GM12878 (cell line): ENCODE results near the gene TNNT1. TPM values are rescaled to one million over a fixed set of nuclear protein-coding genes. Genes with fewer than 3 reads are reported as not detected.

ENCODE experiments used
- BCL3 ChIP-seq: IDR thresholded peaks from 2 replicates; pipeline ENCODE4 v1.6.1; 2011; ENCODE audit warnings: borderline replicate concordance, low read depth, mild to moderate bottlenecking, moderate library complexity, low read length; ENCODE audit not compliant: insufficient read depth, poor library complexity, severe bottlenecking
- HDGF ChIP-seq: fragments of 450-650 bp; IDR thresholded peaks from 2 replicates; pipeline ENCODE4 v1.6.1; 2016; ENCODE audit warnings: antibody characterized with exemption
- IKZF2 ChIP-seq, 2 experiments: fragments of 450-650 bp; IDR thresholded peaks; 2 replicates each; pipeline ENCODE4 v1.6.1; 2017; ENCODE audit warnings: mild to moderate bottlenecking in 2 of 2, moderate library complexity in 2 of 2
- MTA2 ChIP-seq: fragments of 450-650 bp; IDR thresholded peaks from 2 replicates; pipeline ENCODE4 v1.6.1; 2016; ENCODE audit warnings: low read depth, mild to moderate bottlenecking, moderate library complexity
- NBN ChIP-seq: fragments of 450-650 bp; IDR thresholded peaks from 2 replicates; pipeline ENCODE4 v1.6.1; 2016
- NR2C1 ChIP-seq: fragments of 450-650 bp; IDR thresholded peaks from 2 replicates; pipeline ENCODE4 v1.6.1; 2017; ENCODE audit warnings: antibody characterized with exemption, mild to moderate bottlenecking, moderate library complexity
- POLR2A ChIP-seq: IDR thresholded peaks from 2 replicates; pipeline ENCODE4 v1.6.1; 2011; ENCODE audit warnings: low read depth, mild to moderate bottlenecking, low read length
- RAD21 ChIP-seq: IDR thresholded peaks from 2 replicates; pipeline ENCODE4 v1.6.1; 2011; ENCODE audit warnings: mild to moderate bottlenecking, low read depth, low read length, moderate library complexity; ENCODE audit not compliant: insufficient read depth
- RFX5 ChIP-seq: IDR thresholded peaks from 2 replicates; pipeline ENCODE4 v1.6.1; 2011; ENCODE audit warnings: low read depth, low read length, improper control_type of control experiment
- WRNIP1 ChIP-seq: IDR thresholded peaks from 2 replicates; pipeline ENCODE4 v1.6.1; 2011; ENCODE audit warnings: low read depth, low read length, improper control_type of control experiment, borderline replicate concordance
- YBX1 ChIP-seq: fragments of 450-650 bp; IDR thresholded peaks from 2 replicates; pipeline ENCODE4 v1.6.1; 2016; ENCODE audit warnings: antibody characterized with exemption
- ZBTB40 ChIP-seq: fragments of 450-650 bp; IDR thresholded peaks from 2 replicates; pipeline ENCODE4 v1.6.1; 2016; ENCODE audit warnings: mild to moderate bottlenecking, moderate library complexity, borderline replicate concordance
- ZNF207 ChIP-seq: fragments of 450-650 bp; IDR thresholded peaks from 2 replicates; pipeline ENCODE4 v1.6.1; 2014; ENCODE audit warnings: antibody characterized with exemption, mild to moderate bottlenecking, borderline replicate concordance
- polyA plus RNA-seq, 11 experiments: library from polyadenylated mRNA; depleted of rRNA in 4 of 11; unstranded in 6 of 11; stranded (reverse) in 5 of 11; fragments of >200 nt; fragmentation: Nextera tagmentation in 4 of 11; fragmentation: Illumina TruSeq in 1 of 11; extraction: Ambion mirVana in 4 of 11; extraction: Trizol in 1 of 11; gene quantifications; 1 replicate in 1 of 11; 2 replicates in 10 of 11; pipeline versions ENCODE4 v1.2.1 to v1.2.3, GENCODE V29; 2011 to 2016; ENCODE audit warnings: inconsistent platforms in 2 of 11, missing spikeins in 2 of 11, low read depth in 1 of 11
- total RNA-seq, 4 experiments: library from RNA; depleted of rRNA in 3 of 4; stranded (reverse); fragments of >200 nt in 3 of 4; fragmentation: Illumina TruSeq in 1 of 4; extraction: Trizol in 1 of 4; gene quantifications; 2 replicates each; pipeline versions ENCODE4 v1.2.1 to v1.2.3, GENCODE V29; 2013 to 2021
- TF ChIP-seq, protein P1 (sequence below): fragments of 450-650 bp; IDR thresholded peaks from 2 replicates; pipeline ENCODE4 v1.6.1; 2017; ENCODE audit warnings: antibody characterized with exemption, mild to moderate bottlenecking, moderate library complexity
- TF ChIP-seq, protein P2 (sequence below): fragments of 450-650 bp; IDR thresholded peaks from 2 replicates; pipeline ENCODE4 v1.6.1; 2017; ENCODE audit warnings: mild to moderate bottlenecking
- TF ChIP-seq, protein P3 (sequence below): IDR thresholded peaks from 2 replicates; pipeline ENCODE4 v1.6.1; 2011; ENCODE audit warnings: borderline replicate concordance, low read depth, mild to moderate bottlenecking, moderate library complexity, mixed read lengths, low read length; ENCODE audit not compliant: insufficient read depth; ENCODE audit errors: extremely low read length

TNNT1 gene
- total and polyA plus RNA-seq, 10 of the 15 experiments (the other 5 are each of a cell fraction or from before 2014, with no cell fraction given), result 0.26 to 0.62 (median 0.37) TPM; not detected in 7

DNA sequence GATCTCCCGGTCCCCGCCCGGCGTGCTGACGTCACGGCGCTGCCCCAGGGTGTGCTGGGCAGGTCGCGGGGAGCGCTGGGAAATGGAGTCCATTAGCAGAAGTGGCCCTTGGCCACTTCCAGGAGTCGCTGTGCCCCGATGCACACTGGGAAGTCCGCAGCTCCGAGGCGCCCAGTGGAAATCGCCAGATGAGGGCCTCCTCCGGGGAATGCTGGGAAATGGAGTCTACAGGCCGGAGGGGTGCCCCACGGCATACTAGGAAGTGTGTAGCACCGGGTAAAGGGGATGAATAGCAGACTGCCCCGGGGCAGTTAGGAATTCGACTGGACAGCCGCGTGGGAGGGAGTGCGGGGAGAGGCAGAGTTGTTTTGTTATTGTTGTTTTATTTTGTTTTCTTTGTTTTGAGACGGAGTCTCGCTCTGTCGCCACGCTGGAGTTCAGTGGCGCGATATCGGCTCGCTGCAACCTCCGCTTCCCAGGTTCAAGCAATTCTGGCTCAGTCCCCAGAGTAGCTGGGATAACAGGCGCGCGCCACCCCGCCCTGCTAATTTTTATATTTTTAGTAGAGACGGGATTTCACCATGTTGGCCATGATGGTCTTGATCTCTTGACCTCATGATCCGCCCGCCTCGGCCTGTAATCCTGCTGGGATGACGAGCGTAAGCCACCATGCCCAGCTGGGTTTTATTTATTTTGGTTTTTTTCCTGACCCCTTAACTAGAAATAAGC, 31.2 kb downstream of the TNNT1 start (continued):
- TF ChIP-seq ZBTB40 (peak; percentile 75; the same call in 1 of the 2 replicates), MTA2 (no peak), ZNF207 (peak; percentile 59; the same call in 1 of the 2 replicates), RAD21 (no peak), IKZF2 (IDR thresholded peaks at IDR 0.05) (peak; percentile 28 to 34), POLR2A (peak; percentile 56; the same call in 1 of the 2 replicates), NBN (peak; percentile 83), YBX1 (no peak), BCL3 (no peak), RFX5 (no peak), HDGF (peak; percentile 91), NR2C1 (peak; percentile 71), WRNIP1 (no peak)
- TF ChIP-seq, protein P1, sequence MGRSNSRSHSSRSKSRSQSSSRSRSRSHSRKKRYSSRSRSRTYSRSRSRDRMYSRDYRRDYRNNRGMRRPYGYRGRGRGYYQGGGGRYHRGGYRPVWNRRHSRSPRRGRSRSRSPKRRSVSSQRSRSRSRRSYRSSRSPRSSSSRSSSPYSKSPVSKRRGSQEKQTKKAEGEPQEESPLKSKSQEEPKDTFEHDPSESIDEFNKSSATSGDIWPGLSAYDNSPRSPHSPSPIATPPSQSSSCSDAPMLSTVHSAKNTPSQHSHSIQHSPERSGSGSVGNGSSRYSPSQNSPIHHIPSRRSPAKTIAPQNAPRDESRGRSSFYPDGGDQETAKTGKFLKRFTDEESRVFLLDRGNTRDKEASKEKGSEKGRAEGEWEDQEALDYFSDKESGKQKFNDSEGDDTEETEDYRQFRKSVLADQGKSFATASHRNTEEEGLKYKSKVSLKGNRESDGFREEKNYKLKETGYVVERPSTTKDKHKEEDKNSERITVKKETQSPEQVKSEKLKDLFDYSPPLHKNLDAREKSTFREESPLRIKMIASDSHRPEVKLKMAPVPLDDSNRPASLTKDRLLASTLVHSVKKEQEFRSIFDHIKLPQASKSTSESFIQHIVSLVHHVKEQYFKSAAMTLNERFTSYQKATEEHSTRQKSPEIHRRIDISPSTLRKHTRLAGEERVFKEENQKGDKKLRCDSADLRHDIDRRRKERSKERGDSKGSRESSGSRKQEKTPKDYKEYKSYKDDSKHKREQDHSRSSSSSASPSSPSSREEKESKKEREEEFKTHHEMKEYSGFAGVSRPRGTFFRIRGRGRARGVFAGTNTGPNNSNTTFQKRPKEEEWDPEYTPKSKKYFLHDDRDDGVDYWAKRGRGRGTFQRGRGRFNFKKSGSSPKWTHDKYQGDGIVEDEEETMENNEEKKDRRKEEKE, result no peak
- TF ChIP-seq, protein P2, sequence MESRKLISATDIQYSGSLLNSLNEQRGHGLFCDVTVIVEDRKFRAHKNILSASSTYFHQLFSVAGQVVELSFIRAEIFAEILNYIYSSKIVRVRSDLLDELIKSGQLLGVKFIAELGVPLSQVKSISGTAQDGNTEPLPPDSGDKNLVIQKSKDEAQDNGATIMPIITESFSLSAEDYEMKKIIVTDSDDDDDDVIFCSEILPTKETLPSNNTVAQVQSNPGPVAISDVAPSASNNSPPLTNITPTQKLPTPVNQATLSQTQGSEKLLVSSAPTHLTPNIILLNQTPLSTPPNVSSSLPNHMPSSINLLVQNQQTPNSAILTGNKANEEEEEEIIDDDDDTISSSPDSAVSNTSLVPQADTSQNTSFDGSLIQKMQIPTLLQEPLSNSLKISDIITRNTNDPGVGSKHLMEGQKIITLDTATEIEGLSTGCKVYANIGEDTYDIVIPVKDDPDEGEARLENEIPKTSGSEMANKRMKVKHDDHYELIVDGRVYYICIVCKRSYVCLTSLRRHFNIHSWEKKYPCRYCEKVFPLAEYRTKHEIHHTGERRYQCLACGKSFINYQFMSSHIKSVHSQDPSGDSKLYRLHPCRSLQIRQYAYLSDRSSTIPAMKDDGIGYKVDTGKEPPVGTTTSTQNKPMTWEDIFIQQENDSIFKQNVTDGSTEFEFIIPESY, result no peak
- TF ChIP-seq, protein P3, sequence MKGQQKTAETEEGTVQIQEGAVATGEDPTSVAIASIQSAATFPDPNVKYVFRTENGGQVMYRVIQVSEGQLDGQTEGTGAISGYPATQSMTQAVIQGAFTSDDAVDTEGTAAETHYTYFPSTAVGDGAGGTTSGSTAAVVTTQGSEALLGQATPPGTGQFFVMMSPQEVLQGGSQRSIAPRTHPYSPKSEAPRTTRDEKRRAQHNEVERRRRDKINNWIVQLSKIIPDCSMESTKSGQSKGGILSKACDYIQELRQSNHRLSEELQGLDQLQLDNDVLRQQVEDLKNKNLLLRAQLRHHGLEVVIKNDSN, result no peak
